22Rv1 (cell line): ENCODE measurements around the gene PDHA1.

ENCODE experiments used
- H3K27ac ChIP-seq: fragments of 450-650 bp; 2 replicates; pipeline ENCODE4 v1.5.1; 2017
- CTCF ChIP-seq: fragments of 450-650 bp; IDR thresholded peaks from 2 replicates; pipeline ENCODE4 v1.5.1; 2017; ENCODE audit warnings: mild to moderate bottlenecking
- ZFX ChIP-seq: fragments of 450-650 bp; IDR thresholded peaks from 2 replicates; pipeline ENCODE4 v1.6.1; 2017; ENCODE audit warnings: antibody characterized with exemption, borderline replicate concordance

The PDHA1 gene

GRCh38 chrX:19342331-19342906 is 1.3 kb upstream of the PDHA1 start:
- no peak overlapping the region; the same call in 1 of the 2 replicates for H3K27ac ChIP-seq
- no peak for TF ChIP-seq ZFX
- no peak for TF ChIP-seq CTCF

GRCh38 chrX:19343085-19343534 is 617 bp upstream of the PDHA1 start:
- H3K27ac ChIP-seq = peak overlapping the region; percentile 64

GRCh38 chrX:19344661-19345060 is 934 bp downstream of the PDHA1 start:
- no peak for TF ChIP-seq ZFX
- no peak for TF ChIP-seq CTCF
- H3K27ac ChIP-seq = no peak overlapping the region

More at GRCh38 chrX:19343085-19343534, 617 bp upstream of the PDHA1 start:
- TF ChIP-seq ZFX (no peak), CTCF (no peak)

GRCh38 chrX:19347916-19348315 is 4.2 kb downstream of the PDHA1 start:
- no peak overlapping the region for H3K27ac ChIP-seq
- TF ChIP-seq ZFX = no peak
- no peak for TF ChIP-seq CTCF

GRCh38 chrX:19349264-19349663 is 5.5 kb downstream of the PDHA1 start:
- TF ChIP-seq CTCF (no peak), ZFX (no peak)
- no peak overlapping the region for H3K27ac ChIP-seq

- no peak overlapping the region for H3K27ac ChIP-seq
These were observed 7.2 kb downstream of the PDHA1 start for GRCh38 chrX:19350941-19351384.

More at GRCh38 chrX:19350941-19351384, 7.2 kb downstream of the PDHA1 start:
- TF ChIP-seq ZFX = no peak
- TF ChIP-seq CTCF = no peak
